GM19239 (cell line): Measurements from ENCODE around the gene DHX35.
"Not testable (repeated sequence)": the region's sequence is repeated elsewhere in the genome, so short reads cannot be mapped to it uniquely, and the experiment has no call there.

Experiments
- DNase-seq: peaks from one replicate; pipeline ENCODE4 v3.0.0; 2011; ENCODE audit warnings: low spot score; ENCODE audit not compliant: insufficient read length
- FAIRE-seq: peaks from 2 replicates; lab custom pipeline; 2011; peaks lifted over from hg19 to GRCh38; lab: Jason Lieb, UNC

Gene DHX35

GRCh38 chr20:38939686-38940085, 22.5 kb upstream of the DHX35 start:
- DNase-seq (no peak), FAIRE-seq (no peak)

GRCh38 chr20:38940644-38941043, 21.5 kb upstream of the DHX35 start:
- FAIRE-seq (no peak), DNase-seq (no peak)

GRCh38 chr20:38941726-38942389, 20.3 kb upstream of the DHX35 start:
- DNase-seq: no peak
- FAIRE-seq: no peak

GRCh38 chr20:38945012-38945411, 17.1 kb upstream of the DHX35 start:
- FAIRE-seq: no peak
- DNase-seq: no peak

GRCh38 chr20:38946836-38947235, 15.3 kb upstream of the DHX35 start:
- DNase-seq (no peak), FAIRE-seq (no peak)

- no peak for FAIRE-seq
These were observed 14.2 kb upstream of the DHX35 start for GRCh38 chr20:38947931-38948362.

GRCh38 chr20:38950254-38950653, 11.9 kb upstream of the DHX35 start:
- DNase-seq (no peak), FAIRE-seq (no peak)

More at GRCh38 chr20:38947931-38948362, 14.2 kb upstream of the DHX35 start:
- DNase-seq: no peak

GRCh38 chr20:38951611-38952010, 10.5 kb upstream of the DHX35 start:
- no peak for FAIRE-seq
- no peak for DNase-seq

GRCh38 chr20:38952153-38952552, 10.0 kb upstream of the DHX35 start:
- DNase-seq (no peak), FAIRE-seq (no peak)

- DNase-seq: no peak
- FAIRE-seq: no peak
These were observed 8.4 kb upstream of the DHX35 start for GRCh38 chr20:38953630-38954340.

- FAIRE-seq (no peak), DNase-seq (no peak)
These were observed 4.8 kb upstream of the DHX35 start for GRCh38 chr20:38957235-38957876.

GRCh38 chr20:38957915-38958485, 4.1 kb upstream of the DHX35 start:
- DNase-seq: no peak
- no peak for FAIRE-seq

- DNase-seq, FAIRE-seq: not testable (repeated sequence)
These were observed 1.9 kb upstream of the DHX35 start for GRCh38 chr20:38960187-38960687.

- FAIRE-seq: no peak
- no peak for DNase-seq
These were observed 557 bp upstream of the DHX35 start for GRCh38 chr20:38961530-38962043.

GRCh38 chr20:38962928-38963401, 821 bp downstream of the DHX35 start:
- no peak for FAIRE-seq
- DNase-seq: no peak

GRCh38 chr20:38963745-38964144, 1.6 kb downstream of the DHX35 start:
- no peak for DNase-seq
- FAIRE-seq: no peak

GRCh38 chr20:38965264-38965663, 3.1 kb downstream of the DHX35 start:
- FAIRE-seq (no peak), DNase-seq (no peak)

GRCh38 chr20:38968090-38968489, 5.9 kb downstream of the DHX35 start:
- FAIRE-seq (no peak), DNase-seq (no peak)

- DNase-seq (no peak), FAIRE-seq (no peak)
These were observed 7.6 kb downstream of the DHX35 start for GRCh38 chr20:38969708-38970107.

- DNase-seq: no peak
- no peak for FAIRE-seq
These were observed 8.2 kb downstream of the DHX35 start for GRCh38 chr20:38970302-38970701.
